ENCODE data around the gene ADGRF3.
"Not testable (repeated sequence)": the region's sequence is repeated elsewhere in the genome, so short reads cannot be mapped to it uniquely, and the experiment has no call there.

Gene ADGRF3

DNA sequence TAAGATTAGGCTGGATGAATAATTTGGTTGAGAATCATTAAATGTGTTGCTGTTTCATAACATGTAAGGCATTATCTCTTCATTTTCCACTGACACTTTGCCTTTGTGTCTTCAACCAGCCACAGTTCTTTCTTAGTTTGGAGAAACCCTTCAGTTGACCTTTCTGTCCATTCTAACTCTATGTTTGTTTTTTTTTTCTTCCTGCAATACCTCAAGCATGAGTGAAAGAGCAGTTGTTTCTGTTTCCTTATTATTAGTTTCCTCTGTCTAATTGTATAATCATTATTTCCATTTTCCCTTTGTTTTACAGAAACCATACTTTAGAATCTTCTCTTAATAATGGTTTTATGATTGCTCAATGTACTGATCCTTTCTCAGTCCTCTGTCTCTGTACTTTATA is 76.2 kb downstream of the ADGRF3 start:
- no peak for DNase-seq

DNA sequence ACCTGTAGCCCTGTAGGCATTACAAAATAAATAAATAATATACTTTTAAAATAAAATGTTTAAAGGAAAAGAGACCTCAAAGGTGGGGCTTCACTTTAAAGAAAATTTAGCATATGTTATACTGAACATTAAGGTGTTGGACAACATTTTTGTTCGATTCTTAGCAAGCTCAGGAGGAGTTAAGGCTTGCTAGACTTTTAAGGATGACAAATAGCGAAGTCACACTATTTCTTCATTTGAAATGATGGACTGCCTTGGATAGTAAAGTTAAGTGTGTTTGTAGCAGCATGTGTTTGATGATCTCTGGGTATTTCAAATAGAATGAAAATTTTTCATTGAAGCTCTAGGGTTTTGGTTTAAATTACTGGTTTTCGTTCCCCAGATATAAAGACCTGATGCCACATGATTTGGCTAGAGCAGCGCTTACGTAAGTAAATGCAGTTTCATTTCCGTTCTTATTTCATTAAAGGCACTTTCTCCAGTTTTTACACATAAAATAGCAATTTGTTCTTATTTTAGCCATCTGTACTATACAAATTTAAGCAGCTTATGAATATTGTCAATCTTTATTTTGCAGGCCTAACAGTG is 76.9 kb downstream of the ADGRF3 start:
- no peak for DNase-seq

DNA sequence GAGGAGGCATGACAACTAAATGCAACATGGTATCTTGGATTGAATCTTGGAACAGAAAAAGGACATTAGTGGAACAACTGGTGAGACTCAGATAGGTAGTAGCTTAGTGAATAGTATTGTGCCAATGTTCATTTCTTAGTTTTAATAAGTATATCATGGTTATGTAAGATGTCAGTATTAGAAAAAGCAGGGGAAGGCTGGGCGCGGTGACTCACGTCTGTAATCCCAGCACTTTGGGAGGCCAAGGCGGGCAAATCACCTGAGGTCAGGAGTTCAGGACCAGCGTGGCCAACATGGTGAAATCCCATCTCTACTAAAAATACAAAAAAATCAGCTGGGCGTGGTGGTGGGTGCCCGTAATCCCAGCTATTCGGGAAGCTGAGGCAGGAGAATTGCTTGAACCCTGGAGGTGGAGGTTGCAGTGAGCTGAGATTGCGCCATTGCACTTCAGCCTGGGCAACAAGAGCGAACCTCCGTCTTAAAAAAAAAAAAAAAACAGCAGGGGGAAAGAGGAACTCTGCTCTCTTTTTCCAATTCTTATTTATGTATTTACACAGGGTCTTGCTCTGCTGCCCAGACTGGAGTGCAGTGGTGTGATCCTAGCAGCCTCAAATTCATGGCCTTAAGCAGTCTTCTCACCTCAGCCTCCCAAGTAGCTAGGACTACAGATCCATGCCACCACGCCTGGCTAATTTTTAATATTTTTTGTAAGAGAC is 77.8 kb downstream of the ADGRF3 start:
- DNase-seq, result not testable (repeated sequence)

DNA sequence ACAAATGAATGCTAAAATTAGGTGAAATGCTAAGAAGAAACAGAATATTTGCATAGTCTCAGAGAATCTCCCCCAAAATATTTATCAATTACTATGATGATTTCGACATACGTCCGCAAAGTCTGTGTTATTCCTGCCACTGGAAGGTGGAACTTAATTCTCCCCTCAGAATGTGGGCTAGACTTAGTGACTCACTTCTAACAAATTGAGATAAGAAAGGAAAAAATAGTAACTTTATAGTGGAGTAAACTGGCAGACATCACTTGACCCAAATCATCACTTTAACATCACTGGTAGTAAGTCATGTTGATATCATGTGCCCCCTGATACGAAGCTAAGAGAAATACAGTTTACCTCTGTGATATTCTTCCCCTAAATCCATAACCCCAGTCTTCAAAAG is 78.4 kb downstream of the ADGRF3 start:
- DNase-seq, result no peak

DNA sequence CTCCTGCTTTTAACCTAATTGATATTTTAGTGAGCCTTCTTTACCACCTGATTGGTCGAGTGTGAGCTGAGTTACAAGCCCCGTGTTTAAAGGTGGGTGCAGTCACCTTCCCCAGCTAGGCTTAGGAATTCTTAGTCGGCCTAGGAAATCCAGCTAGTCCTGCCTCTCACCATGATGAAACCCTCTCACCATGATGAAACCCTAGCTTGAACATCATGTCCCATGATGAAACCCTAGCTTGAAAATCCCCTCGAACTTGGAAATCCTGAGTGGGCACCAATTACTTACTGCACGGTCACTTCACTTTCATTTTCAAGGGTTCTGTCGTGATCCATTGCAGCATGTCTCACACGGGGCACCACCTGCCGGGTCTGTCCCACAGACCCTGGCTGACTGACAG is 87.8 kb downstream of the ADGRF3 start:
- not testable (repeated sequence) for DNase-seq

Measured in activated CD8-positive, alpha-beta memory T cell treated with anti-CD3 and anti-CD28 coated beads, Interleukin-2, amount 50 U/mL, for 48 hours (primary cell).